Endothelial cell of umbilical vein (primary cell): ENCODE data around the gene CNGB1. TPM values are rescaled to one million over a fixed set of nuclear protein-coding genes. Genes with fewer than 3 reads are reported as not detected.

Experiments
- BruUV-seq: library from RNA; stranded (reverse); fragments of 400-500 nt; replicated peaks from 2 replicates; lab custom pipeline; 2021; lab: Mats Ljungman, UMichigan
- CTCF ChIA-PET: fragments of 300-600, 350-600 bp; sonication (Branson Sonifier 250); formaldehyde crosslinking; loops from one replicate; lab custom pipeline; 2021; ENCODE audit warnings: antibody characterized with exemption, inconsistent platforms; lab: Charles Lee
- POLR2A ChIA-PET: fragments of 300-600, 350-600 bp; sonication (Branson Sonifier 250); formaldehyde crosslinking; loops from one replicate; lab custom pipeline; 2021; ENCODE audit warnings: antibody characterized with exemption, inconsistent platforms; lab: Charles Lee
- DNase-seq: peaks from one replicate; pipeline ENCODE4 v3.0.0-alpha.2; 2011; ENCODE audit warnings: low read depth, low spot score
- FAIRE-seq: peaks from 2 replicates; lab custom pipeline; 2011; peaks lifted over from hg19 to GRCh38; lab: Jason Lieb, UNC
- H2AFZ ChIP-seq: 2 replicates; pipeline ENCODE4 v1.6.0; 2012; ENCODE audit warnings: low read depth, low read length, control low read depth, inconsistent platforms
- H3K27ac ChIP-seq: 2 replicates; pipeline ENCODE4 v1.5.1; 2011; ENCODE audit warnings: low read depth, mild to moderate bottlenecking, control low read depth, low read length, moderate library complexity; ENCODE audit not compliant: insufficient read depth
- H3K27me3 ChIP-seq, 2 experiments: 2 replicates each; pipeline versions ENCODE4 v1.6.0 to v1.6.1; 2011; ENCODE audit warnings: low read length in 2 of 2, mixed read lengths in 1 of 2; ENCODE audit not compliant: control insufficient read depth in 2 of 2, insufficient read depth in 2 of 2
- H3K36me3 ChIP-seq, 2 experiments: 2 replicates in 1 of 2; 3 replicates in 1 of 2; pipeline ENCODE4 v1.5.1; 2011; ENCODE audit warnings: low read length in 2 of 2, mild to moderate bottlenecking in 1 of 2, moderate library complexity in 1 of 2; ENCODE audit not compliant: control insufficient read depth in 2 of 2, insufficient read depth in 2 of 2; ENCODE audit errors: extremely low read depth in 1 of 2
- H3K4me1 ChIP-seq: 3 replicates; pipeline ENCODE4 v1.5.1; 2011; ENCODE audit warnings: mild to moderate bottlenecking, low read length; ENCODE audit not compliant: control insufficient read depth, insufficient read depth; ENCODE audit errors: extremely low read depth
- H3K4me2 ChIP-seq: 2 replicates; pipeline ENCODE4 v1.6.1; 2011; ENCODE audit warnings: low read length, control low read depth, mixed read lengths; ENCODE audit not compliant: insufficient read depth
- H3K4me3 ChIP-seq, 3 experiments: fragments of 200-600 bp in 1 of 3; sonication (generic), shearing (Covaris generic) in 1 of 3; replicated peaks in 1 of 3; 2 replicates each; pipeline ENCODE4 v1.5.1; 2011 to 2016; ENCODE audit warnings: control low read depth in 3 of 3, low read length in 3 of 3, mild to moderate bottlenecking in 2 of 3, inconsistent platforms in 1 of 3, low read depth in 1 of 3, moderate library complexity in 1 of 3; ENCODE audit not compliant: insufficient read depth in 1 of 3
- H3K79me2 ChIP-seq: 2 replicates; pipeline ENCODE4 v1.6.0; 2012; ENCODE audit warnings: low read length, inconsistent platforms; ENCODE audit not compliant: control insufficient read depth, insufficient read depth
- H3K9ac ChIP-seq: replicated peaks from 2 replicates; pipeline ENCODE3; 2011; ENCODE audit warnings: low read length, control low read depth; ENCODE audit not compliant: insufficient read depth; ENCODE audit errors: extremely low read depth
- H3K9me1 ChIP-seq: replicated peaks from 3 replicates; pipeline ENCODE4 v1.6.0; 2011; ENCODE audit warnings: mild to moderate bottlenecking, low read length; ENCODE audit not compliant: control insufficient read depth, insufficient read depth; ENCODE audit errors: extremely low read depth
- H3K9me3 ChIP-seq: replicated peaks from 2 replicates; pipeline ENCODE4 v1.5.1; 2012; ENCODE audit warnings: low read length, inconsistent platforms; ENCODE audit not compliant: control insufficient read depth, insufficient read depth
- H4K20me1 ChIP-seq: replicated peaks from 2 replicates; pipeline ENCODE3; 2011; ENCODE audit warnings: mild to moderate bottlenecking, low read length; ENCODE audit not compliant: control insufficient read depth, insufficient read depth; ENCODE audit errors: extremely low read depth
- EZH2 ChIP-seq: IDR thresholded peaks from 2 replicates; pipeline ENCODE4 v1.6.1; 2012; ENCODE audit warnings: borderline replicate concordance, low read depth, mild to moderate bottlenecking, moderate library complexity, low read length, inconsistent platforms; ENCODE audit not compliant: severe bottlenecking
- FOS ChIP-seq: IDR thresholded peaks from 2 replicates; pipeline ENCODE4 v1.6.1; 2011; ENCODE audit warnings: mild to moderate bottlenecking, low read length, moderate library complexity, borderline replicate concordance; ENCODE audit not compliant: insufficient read depth
- GATA2 ChIP-seq: IDR thresholded peaks from 2 replicates; pipeline ENCODE4 v1.7.0; 2011; ENCODE audit warnings: low read depth, mild to moderate bottlenecking, moderate library complexity, mixed read lengths, low read length; ENCODE audit not compliant: insufficient read length, insufficient read depth
- JUN ChIP-seq: IDR thresholded peaks from 2 replicates; pipeline ENCODE4 v1.6.1; 2011; ENCODE audit warnings: borderline replicate concordance, low read depth; ENCODE audit not compliant: insufficient read length, insufficient read depth
- MYC ChIP-seq: IDR thresholded peaks from one replicate; pipeline ENCODE4 v1.6.1; 2011; ENCODE audit warnings: mild to moderate bottlenecking, low read depth, low read length
- POLR2A ChIP-seq: IDR thresholded peaks from 2 replicates; pipeline ENCODE4 v1.6.1; 2012; ENCODE audit warnings: low read depth, mild to moderate bottlenecking, control low read depth, low read length
- POLR2AphosphoS5 ChIP-seq: IDR thresholded peaks from 2 replicates; pipeline ENCODE4 v1.6.1; 2012; ENCODE audit warnings: low read depth, mild to moderate bottlenecking, control low read depth, low read length, moderate library complexity; ENCODE audit not compliant: insufficient read depth
- dilution Hi-C: fragments of 300-500 bp; cut with MboI; formaldehyde crosslinking; loops from one replicate; pipeline ENCODE4 v1.15.0; 2019; ENCODE audit warnings: low sequenced_read_pairs; ENCODE audit not compliant: extremely low pct_ligation_motif_present
- intact Hi-C: fragments of 100-400 bp; cut with micrococcal nuclease; formaldehyde crosslinking; loops from one replicate; pipeline ENCODE4 v1.10.0; 2022
- polyA plus RNA-seq, 4 experiments: library from polyadenylated mRNA; depleted of rRNA in 3 of 4; stranded (reverse) in 3 of 4; unstranded in 1 of 4; fragments of >200 nt; gene quantifications; 2 replicates each; pipeline versions ENCODE4 v1.2.1 to v1.2.3, GENCODE V29; 2011 to 2012; ENCODE audit warnings: missing spikeins in 1 of 4
- total RNA-seq: library from RNA; stranded (reverse); gene quantifications from 2 replicates; pipeline ENCODE4 v1.2.3, GENCODE V29; 2021
- TF ChIP-seq, protein P1 (sequence below): IDR thresholded peaks from 2 replicates; pipeline ENCODE4 v1.6.1; 2011; ENCODE audit not compliant: insufficient read depth, insufficient read length
- TF ChIP-seq, protein P2 (sequence below), 2 donors: IDR thresholded peaks; 1 replicate in 1 of 2; 2 replicates in 1 of 2; pipeline ENCODE4 v1.5.1; 2011; ENCODE audit warnings: low read length in 2 of 2, mild to moderate bottlenecking in 2 of 2, moderate library complexity in 2 of 2, control low read depth in 1 of 2, inconsistent platforms in 1 of 2, low read depth in 1 of 2; ENCODE audit not compliant: insufficient read depth in 1 of 2; ENCODE audit errors: extremely low read depth in 1 of 2

Gene CNGB1
- total and polyA plus RNA-seq, 2 donors (not counting 3 experiments of a cell fraction or from before 2014, with no cell fraction given), result not detected

DNA sequence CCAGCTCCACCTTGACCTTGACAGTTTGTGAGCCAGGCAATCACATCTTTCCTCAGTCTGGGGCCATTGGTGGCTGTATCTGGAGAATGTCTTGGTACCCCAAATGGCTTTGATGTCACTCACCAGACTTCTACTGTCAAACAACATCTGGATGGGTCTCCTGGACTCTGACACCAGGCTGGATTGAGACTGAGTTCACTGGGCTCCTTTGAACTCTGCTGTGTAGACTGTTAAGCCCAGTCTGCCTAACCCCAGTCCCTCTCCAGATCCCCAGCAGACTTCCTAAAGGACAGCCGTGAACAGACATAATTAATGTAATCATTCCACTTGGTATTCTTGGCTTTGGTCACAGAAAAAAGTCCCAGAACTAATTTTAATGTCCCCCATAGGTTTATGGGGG, 84.5 kb downstream of the CNGB1 start:
- DNase-seq (no peak), FAIRE-seq (no peak)
- Histone ChIP-seq H3K9me1 (no peaks in the 10 kb centered on the region), H2AFZ (no peak overlapping the region), H3K9me3 (no peaks in the 10 kb centered on the region), H3K79me2 (no peaks in the 10 kb centered on the region), H3K4me1 (no peaks in the 10 kb centered on the region), H3K36me3 (no peaks in the 10 kb centered on the region), H3K27ac (no peak overlapping the region), H3K4me3 (no peak overlapping the region), H3K27me3 (peaks cover 32 to 36% of the 10 kb centered on the region in 2 experiments), H4K20me1 (no peaks in the 10 kb centered on the region), H3K4me2 (no peak overlapping the region), H3K9ac (no peak overlapping the region)
- BruUV-seq, result no TSS peak
- POLR2A ChIA-PET, result no interaction called here
- intact Hi-C loops, result no loop called here
- no peak for TF ChIP-seq MYC
- no peak for TF ChIP-seq FOS
- TF ChIP-seq, protein P1, sequence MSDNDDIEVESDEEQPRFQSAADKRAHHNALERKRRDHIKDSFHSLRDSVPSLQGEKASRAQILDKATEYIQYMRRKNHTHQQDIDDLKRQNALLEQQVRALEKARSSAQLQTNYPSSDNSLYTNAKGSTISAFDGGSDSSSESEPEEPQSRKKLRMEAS, result no peak
- TF ChIP-seq POLR2AphosphoS5, result no peak
- TF ChIP-seq EZH2, result no peak
- no peak for TF ChIP-seq POLR2A
- TF ChIP-seq, protein P2, sequence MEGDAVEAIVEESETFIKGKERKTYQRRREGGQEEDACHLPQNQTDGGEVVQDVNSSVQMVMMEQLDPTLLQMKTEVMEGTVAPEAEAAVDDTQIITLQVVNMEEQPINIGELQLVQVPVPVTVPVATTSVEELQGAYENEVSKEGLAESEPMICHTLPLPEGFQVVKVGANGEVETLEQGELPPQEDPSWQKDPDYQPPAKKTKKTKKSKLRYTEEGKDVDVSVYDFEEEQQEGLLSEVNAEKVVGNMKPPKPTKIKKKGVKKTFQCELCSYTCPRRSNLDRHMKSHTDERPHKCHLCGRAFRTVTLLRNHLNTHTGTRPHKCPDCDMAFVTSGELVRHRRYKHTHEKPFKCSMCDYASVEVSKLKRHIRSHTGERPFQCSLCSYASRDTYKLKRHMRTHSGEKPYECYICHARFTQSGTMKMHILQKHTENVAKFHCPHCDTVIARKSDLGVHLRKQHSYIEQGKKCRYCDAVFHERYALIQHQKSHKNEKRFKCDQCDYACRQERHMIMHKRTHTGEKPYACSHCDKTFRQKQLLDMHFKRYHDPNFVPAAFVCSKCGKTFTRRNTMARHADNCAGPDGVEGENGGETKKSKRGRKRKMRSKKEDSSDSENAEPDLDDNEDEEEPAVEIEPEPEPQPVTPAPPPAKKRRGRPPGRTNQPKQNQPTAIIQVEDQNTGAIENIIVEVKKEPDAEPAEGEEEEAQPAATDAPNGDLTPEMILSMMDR (IDR thresholded peaks at IDR 0.05; ENCODE audit: extremely low read depth in 1 of 2, insufficient read depth in 1 of 2, low read depth in 1 of 2, low read length in 2 of 2), result no peak
- no peak for TF ChIP-seq GATA2
- no peak for TF ChIP-seq JUN
- dilution Hi-C loops, result no loop called here
- CTCF ChIA-PET, result no interaction called here
